Central memory CD8-positive, alpha-beta T cell (primary cell): ENCODE results near the gene APBA2.

ENCODE experiments used
- ATAC-seq: fragments of 150-1000 bp; cut with Tn5 transposase; replicated peaks from 2 replicates; pipeline ENCODE4 v1.10.0; 2022; ENCODE audit warnings: mild to moderate bottlenecking, moderate FRiP score, moderate number of reproducible peaks; ENCODE audit not compliant: poor library complexity, severe bottlenecking; ENCODE audit errors: extremely low read depth
- DNase-seq, 2 donors: peaks; one replicate each; pipeline ENCODE4 v3.0.0; 2021; ENCODE audit warnings: low spot score in 2 of 2
- H3K27ac Mint-ChIP-seq: one replicate; pipeline ENCODE4 v1.8.0; 2022; ENCODE audit warnings: low read depth, mild to moderate bottlenecking, moderate library complexity, mixed read lengths
- H3K27me3 Mint-ChIP-seq: one replicate; pipeline ENCODE4 v1.8.0; 2022; ENCODE audit warnings: mixed read lengths
- H3K36me3 Mint-ChIP-seq: one replicate; pipeline ENCODE4 v1.8.0; 2022; ENCODE audit warnings: mild to moderate bottlenecking, moderate library complexity, mixed read lengths; ENCODE audit not compliant: insufficient read depth
- H3K4me1 Mint-ChIP-seq: one replicate; pipeline ENCODE4 v1.8.0; 2022; ENCODE audit warnings: mixed read lengths
- H3K4me3 Mint-ChIP-seq: one replicate; pipeline ENCODE4 v1.8.0; 2022; ENCODE audit warnings: mild to moderate bottlenecking, moderate library complexity, mixed read lengths
- H3K9me3 Mint-ChIP-seq: one replicate; pipeline ENCODE4 v1.8.0; 2022; ENCODE audit warnings: mixed read lengths

The APBA2 gene

DNA sequence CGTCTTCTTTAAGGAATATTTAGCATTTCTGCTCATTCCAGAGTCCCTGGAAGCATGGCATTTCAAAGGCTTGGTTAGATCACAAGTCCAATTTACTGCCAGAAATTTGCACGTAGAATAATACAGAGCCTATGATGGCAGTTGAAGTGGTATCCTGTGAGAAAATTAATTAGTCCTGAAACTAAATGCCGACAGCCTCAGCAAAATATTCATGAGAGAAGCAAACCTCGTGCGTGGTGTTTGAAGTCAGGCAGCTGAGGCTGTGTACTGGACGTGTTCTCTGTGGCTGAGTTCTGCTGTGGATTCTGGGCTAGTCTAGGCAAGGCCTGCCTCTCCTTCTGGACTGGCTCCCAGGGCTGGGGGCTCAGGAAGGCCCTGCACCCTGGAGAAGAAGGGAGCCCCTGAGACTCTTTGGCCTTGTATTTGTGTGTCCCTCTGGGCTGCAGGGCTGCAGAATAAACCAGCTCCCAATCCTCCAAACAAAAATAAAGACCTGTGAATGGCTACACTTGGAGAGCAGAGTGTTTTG, 106.6 kb downstream of the APBA2 start:
- Mint-ChIP-seq H3K4me1 (peaks cover 44% of the 10 kb centered on the region), H3K4me3 (no peak overlapping the region), H3K27me3 (no peaks in the 10 kb centered on the region), H3K36me3 (peaks cover 10% of the 10 kb centered on the region), H3K9me3 (no peaks in the 10 kb centered on the region), H3K27ac (peak overlapping the region; percentile 40)
- ATAC-seq = no peak
- no peak for DNase-seq

- Mint-ChIP-seq H3K9me3 (no peaks in the 10 kb centered on the region), H3K4me3 (peak overlapping the region; percentile 5), H3K36me3 (peaks cover 10% of the 10 kb centered on the region), H3K27me3 (no peaks in the 10 kb centered on the region), H3K27ac (peak overlapping the region; percentile 65), H3K4me1 (peaks cover 45% of the 10 kb centered on the region)
- ATAC-seq (no peak), DNase-seq (no peak)
Measured at GRCh38 chr15:28993051-28993719, 107.4 kb downstream of the APBA2 start.

GRCh38 chr15:28993720-28994053, 107.9 kb downstream of the APBA2 start:
- H3K27ac Mint-ChIP-seq = peak overlapping the region; percentile 65
- peak overlapping the region; percentile 27 for H3K4me3 Mint-ChIP-seq
- H3K9me3 Mint-ChIP-seq = no peaks in the 10 kb centered on the region
- H3K4me1 Mint-ChIP-seq = peaks cover 50% of the 10 kb centered on the region
- no peaks in the 10 kb centered on the region for H3K27me3 Mint-ChIP-seq
- no peak for DNase-seq
- ATAC-seq = no peak
- peaks cover 12% of the 10 kb centered on the region for H3K36me3 Mint-ChIP-seq

GRCh38 chr15:28994142-28994830, 108.5 kb downstream of the APBA2 start:
- ATAC-seq (peak; percentile 84), DNase-seq (peak in 1 of 2 donors; percentile 32)
- H3K4me1 Mint-ChIP-seq = peaks cover 50% of the 10 kb centered on the region
- no peaks in the 10 kb centered on the region for H3K9me3 Mint-ChIP-seq
- peak overlapping the region; percentile 27 for H3K4me3 Mint-ChIP-seq
- H3K27ac Mint-ChIP-seq = peak overlapping the region; percentile 65
- H3K36me3 Mint-ChIP-seq = peaks cover 12% of the 10 kb centered on the region
- H3K27me3 Mint-ChIP-seq = no peaks in the 10 kb centered on the region

- Mint-ChIP-seq H3K36me3 (peaks cover 15% of the 10 kb centered on the region), H3K27ac (peak overlapping the region; percentile 65), H3K4me1 (peaks cover 50% of the 10 kb centered on the region), H3K9me3 (no peaks in the 10 kb centered on the region), H3K27me3 (no peaks in the 10 kb centered on the region), H3K4me3 (peak overlapping the region; percentile 27)
- no peak for ATAC-seq
- no peak for DNase-seq
Measured at GRCh38 chr15:28994831-28995596, 109.2 kb downstream of the APBA2 start.

DNA sequence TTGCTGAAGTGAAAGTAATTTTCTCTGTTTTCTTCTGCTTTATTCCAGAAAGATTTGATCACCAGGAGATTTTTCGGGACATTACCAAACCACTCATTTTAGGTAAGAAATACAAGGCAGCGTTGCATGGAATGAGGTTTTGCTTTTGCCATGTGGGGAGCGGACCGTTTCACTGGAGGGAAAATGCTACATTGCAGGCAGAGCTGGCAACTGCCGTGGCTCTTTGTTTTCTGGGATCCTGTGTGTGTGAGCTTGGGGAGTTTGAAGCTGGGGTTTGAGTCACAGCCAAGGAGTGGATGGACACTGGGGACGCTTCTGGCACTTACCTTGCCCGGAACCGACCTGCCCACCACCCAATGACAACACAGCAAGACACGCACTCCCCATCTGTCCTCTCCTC, 109.9 kb downstream of the APBA2 start:
- ATAC-seq (no peak), DNase-seq (no peak)
- Mint-ChIP-seq H3K27ac (peak overlapping the region; percentile 53), H3K4me1 (peaks cover 50% of the 10 kb centered on the region), H3K9me3 (no peaks in the 10 kb centered on the region), H3K27me3 (no peaks in the 10 kb centered on the region), H3K4me3 (no peak overlapping the region), H3K36me3 (peaks cover 15% of the 10 kb centered on the region)

DNA sequence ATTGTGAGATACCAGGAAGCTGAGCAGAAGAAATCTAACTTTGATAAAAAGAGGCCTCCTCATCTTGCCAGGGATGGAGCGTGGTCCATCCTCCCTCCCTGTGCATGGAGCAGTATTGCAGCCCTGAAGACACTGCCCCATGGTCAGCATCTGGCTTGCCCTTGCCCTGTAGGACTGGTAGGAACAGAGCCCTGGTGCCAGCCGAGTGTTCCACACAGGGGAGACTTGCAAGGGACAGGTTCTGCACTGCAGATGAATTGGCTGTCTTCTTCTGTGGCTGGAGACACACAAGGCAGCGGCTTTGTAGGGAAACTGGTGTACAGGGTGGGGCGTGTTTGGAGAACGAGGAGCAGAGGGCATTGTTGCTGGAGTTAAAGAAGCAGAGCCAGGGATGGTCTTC, 110.5 kb downstream of the APBA2 start:
- Mint-ChIP-seq H3K27me3 (no peaks in the 10 kb centered on the region), H3K36me3 (peaks cover 15% of the 10 kb centered on the region), H3K27ac (peak overlapping the region; percentile 53), H3K9me3 (no peaks in the 10 kb centered on the region), H3K4me3 (no peak overlapping the region), H3K4me1 (peaks cover 50% of the 10 kb centered on the region)
- DNase-seq = no peak
- ATAC-seq = no peak

DNA sequence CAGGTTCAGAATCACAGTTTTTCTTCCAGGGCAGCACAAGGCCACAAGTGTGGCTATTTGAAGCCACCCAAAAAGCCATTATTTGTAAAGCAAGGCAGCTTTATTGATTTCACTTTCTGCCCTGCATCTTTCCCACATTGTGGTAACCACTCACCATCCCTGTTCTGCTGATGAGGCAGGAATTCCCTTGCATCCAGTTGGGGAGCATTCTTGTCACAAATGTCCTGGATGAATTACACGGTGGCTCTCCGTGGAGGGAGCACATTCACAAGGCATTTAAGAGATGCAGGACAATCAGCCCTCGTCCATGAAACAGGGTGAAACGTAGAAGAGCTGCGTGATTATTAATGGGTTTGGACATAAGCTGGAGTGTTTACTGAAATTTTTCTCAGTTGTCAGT, 111.2 kb downstream of the APBA2 start:
- DNase-seq = no peak
- peaks cover 50% of the 10 kb centered on the region for H3K4me1 Mint-ChIP-seq
- ATAC-seq = no peak
- no peaks in the 10 kb centered on the region for H3K27me3 Mint-ChIP-seq
- peak overlapping the region; percentile 53 for H3K27ac Mint-ChIP-seq
- H3K4me3 Mint-ChIP-seq = no peak overlapping the region
- H3K36me3 Mint-ChIP-seq = peaks cover 15% of the 10 kb centered on the region
- H3K9me3 Mint-ChIP-seq = no peaks in the 10 kb centered on the region

DNA sequence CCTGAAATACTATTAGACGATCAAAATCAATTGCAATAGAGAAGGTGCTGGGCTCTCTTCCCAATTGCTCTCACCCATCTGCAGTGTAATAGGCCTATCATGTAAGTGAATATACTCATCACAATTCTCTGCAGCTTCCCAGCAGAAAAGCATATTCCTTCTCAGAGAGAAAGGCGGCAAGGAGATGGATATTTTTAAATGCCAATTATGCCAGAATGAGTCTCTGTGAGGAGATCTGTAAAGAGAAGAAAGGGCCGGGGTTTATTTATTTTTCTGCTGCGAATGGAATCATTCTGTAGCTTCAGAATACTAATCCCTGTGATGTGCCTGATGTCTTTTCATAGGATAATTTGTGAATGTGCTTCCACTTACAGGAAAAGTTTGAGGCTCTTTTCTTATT, 112.0 kb downstream of the APBA2 start:
- Mint-ChIP-seq H3K4me3 (no peak overlapping the region), H3K4me1 (peaks cover 51% of the 10 kb centered on the region), H3K27me3 (no peaks in the 10 kb centered on the region), H3K9me3 (no peaks in the 10 kb centered on the region), H3K27ac (no peak overlapping the region), H3K36me3 (peaks cover 15% of the 10 kb centered on the region)
- no peak for ATAC-seq
- DNase-seq = no peak

GRCh38 chr15:28998511-28998910, 112.7 kb downstream of the APBA2 start:
- Mint-ChIP-seq H3K27me3 (no peaks in the 10 kb centered on the region), H3K4me1 (peaks cover 51% of the 10 kb centered on the region), H3K9me3 (no peaks in the 10 kb centered on the region), H3K27ac (peak overlapping the region; percentile 45), H3K4me3 (no peak overlapping the region), H3K36me3 (peaks cover 15% of the 10 kb centered on the region)
- no peak for DNase-seq
- no peak for ATAC-seq

DNA sequence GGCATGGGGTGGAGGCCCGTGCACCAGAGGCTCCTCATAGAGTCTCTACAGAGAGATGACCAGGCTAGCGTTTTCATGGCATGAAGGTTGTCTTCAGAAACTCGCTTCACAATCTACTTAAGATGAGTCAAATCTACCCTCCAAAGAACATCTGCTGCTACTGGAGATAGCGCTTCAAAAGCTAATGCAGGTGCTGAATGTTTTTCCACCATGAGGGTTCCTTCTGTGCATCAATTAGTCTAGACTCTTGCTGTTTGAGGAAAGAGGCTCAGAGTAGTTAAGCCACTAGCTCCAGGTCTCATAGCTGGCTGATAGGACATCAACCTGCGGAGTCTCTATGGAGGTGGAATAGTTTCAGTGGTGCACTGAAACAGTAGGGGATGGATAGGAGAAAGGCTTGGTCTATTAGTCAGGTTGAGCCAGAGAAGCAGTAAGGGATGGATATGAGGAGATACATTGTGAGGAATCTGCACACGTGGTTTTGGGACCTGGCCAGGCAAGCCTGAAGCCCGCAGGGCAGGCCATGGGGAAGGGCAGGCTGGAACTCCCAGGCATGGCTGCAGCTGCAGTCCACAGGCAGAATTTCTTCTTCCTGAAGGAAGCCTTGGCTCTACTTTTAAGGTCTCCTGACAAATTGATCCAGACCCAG, 117.5 kb downstream of the APBA2 start:
- no peak for DNase-seq
- no peak for ATAC-seq
- Mint-ChIP-seq H3K9me3 (peaks cover 5% of the 10 kb centered on the region), H3K4me1 (peaks cover 25% of the 10 kb centered on the region), H3K4me3 (peak overlapping the region; percentile 21), H3K27ac (peak overlapping the region; percentile 13), H3K36me3 (peaks cover 9% of the 10 kb centered on the region), H3K27me3 (no peaks in the 10 kb centered on the region)

- ATAC-seq (peak; percentile 72), DNase-seq (no peak)
- peaks cover 21% of the 10 kb centered on the region for H3K4me1 Mint-ChIP-seq
Measured at GRCh38 chr15:29003840-29004233, 118.1 kb downstream of the APBA2 start.

More at GRCh38 chr15:29003840-29004233, 118.1 kb downstream of the APBA2 start:
- Mint-ChIP-seq H3K36me3 (peaks cover 8% of the 10 kb centered on the region), H3K4me3 (peak overlapping the region; percentile 21), H3K9me3 (peaks cover 5% of the 10 kb centered on the region), H3K27ac (no peak overlapping the region), H3K27me3 (no peaks in the 10 kb centered on the region)
